Measurements from ENCODE around the gene TDRKH. TPM values are rescaled to one million over a fixed set of nuclear protein-coding genes. Genes with fewer than 3 reads are reported as not detected.

TDRKH gene
- total and polyA plus RNA-seq, 2 of the 13 experiments (the other 11 are each of a cell fraction or from before 2014, with no cell fraction given): 3.9 to 5.4 TPM

DNA sequence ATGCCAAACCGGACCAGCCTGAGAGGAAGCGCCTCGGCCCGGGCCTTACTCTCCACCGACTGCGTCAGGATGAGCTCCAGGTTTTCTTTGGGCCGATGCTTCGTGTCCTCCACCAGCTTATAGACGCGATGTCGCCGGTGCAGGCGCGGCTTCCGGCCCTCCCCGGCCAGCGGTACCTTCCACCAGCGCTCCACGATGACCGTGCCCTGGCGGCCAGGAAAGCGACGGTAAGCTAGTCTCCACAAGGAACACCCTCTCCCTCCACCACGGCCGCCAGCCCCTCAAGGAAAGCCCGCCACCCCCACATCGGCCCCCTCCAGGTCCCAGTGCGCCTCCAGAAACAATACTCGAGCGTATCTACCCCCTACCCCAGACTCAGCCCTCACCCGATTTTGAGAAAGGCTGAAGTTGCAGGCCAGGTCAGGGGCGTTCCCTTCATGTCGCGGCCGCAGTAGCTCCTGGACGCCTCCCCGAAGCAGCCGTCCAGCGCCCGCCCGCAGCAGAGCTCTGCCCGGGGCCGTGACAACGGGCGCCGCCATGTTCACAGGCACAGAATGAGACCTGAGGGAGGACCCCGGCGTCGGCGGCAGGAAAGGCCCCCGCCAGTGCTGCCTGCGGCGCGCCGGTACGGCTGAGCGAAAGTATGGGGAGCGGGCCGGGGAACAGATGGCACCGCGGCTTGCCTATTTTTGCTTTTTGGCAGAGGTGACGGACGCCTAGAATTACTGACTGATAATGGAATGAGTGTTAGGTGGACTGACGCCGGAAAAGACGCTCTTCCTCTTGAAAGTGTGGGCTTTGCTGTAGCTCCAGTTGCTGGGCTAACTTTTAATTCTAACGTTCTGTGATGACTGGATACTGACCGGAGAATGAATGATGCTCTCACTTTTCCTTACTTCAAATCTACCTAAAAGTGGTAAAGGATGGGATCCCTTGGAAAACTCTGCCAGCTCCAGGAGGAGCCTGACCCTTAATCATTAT is 27.1 kb downstream of the TDRKH start, which contains the start of gene MRPL9 (continued):
- TF ChIP-seq GLI4 (CRISPR knock-in tag; IDR thresholded peaks at IDR 0.05; ENCODE audit: borderline replicate concordance) (peak; percentile 70; the same call in 1 of the 2 replicates), KDM5A (IDR thresholded peaks at IDR 0.05; ENCODE audit: borderline replicate concordance, low read length) (peak; percentile 98), ZNF670 (CRISPR knock-in tag; IDR thresholded peaks at IDR 0.05; ENCODE audit: borderline replicate concordance) (0 out of 2 replicates have a peak, but pooled peaks have one; percentile 36), GATAD1 (CRISPR knock-in tag; IDR thresholded peaks at IDR 0.05) (peak; percentile 99), HNF1A (IDR thresholded peaks at IDR 0.05; ENCODE audit: low read depth) (no peak), HNF1A (CRISPR knock-in tag; IDR thresholded peaks at IDR 0.05; ENCODE audit: borderline replicate concordance) (no peak; the same call in 1 of the 2 replicates), ZNF737 (CRISPR knock-in tag; IDR thresholded peaks at IDR 0.05; ENCODE audit: borderline replicate concordance) (no peak), ZNF619 (CRISPR knock-in tag; IDR thresholded peaks at IDR 0.05) (no peak), KMT2A (CRISPR knock-in tag; IDR thresholded peaks at IDR 0.05) (peak; percentile 94), AGO2 (optimal IDR thresholded peaks at IDR 0.05; ENCODE audit: low read depth, low read length) (peak; percentile 30), PHF20 (CRISPR knock-in tag; IDR thresholded peaks at IDR 0.05) (peak; percentile 99), ZNF512 (CRISPR knock-in tag; IDR thresholded peaks at IDR 0.05) (no peak), RFX3 (CRISPR knock-in tag; IDR thresholded peaks at IDR 0.05) (no peak), ZNF773 (CRISPR knock-in tag; IDR thresholded peaks at IDR 0.05; ENCODE audit: borderline replicate concordance) (0 out of 2 replicates have a peak, but pooled peaks have one; percentile 39), POLR2A (IDR thresholded peaks at IDR 0.05; ENCODE audit: insufficient read depth in 1 of 2, low read depth in 2 of 2, low read length in 2 of 2) (peak; percentile 69 to 72)
- TF ChIP-seq, protein P1, sequence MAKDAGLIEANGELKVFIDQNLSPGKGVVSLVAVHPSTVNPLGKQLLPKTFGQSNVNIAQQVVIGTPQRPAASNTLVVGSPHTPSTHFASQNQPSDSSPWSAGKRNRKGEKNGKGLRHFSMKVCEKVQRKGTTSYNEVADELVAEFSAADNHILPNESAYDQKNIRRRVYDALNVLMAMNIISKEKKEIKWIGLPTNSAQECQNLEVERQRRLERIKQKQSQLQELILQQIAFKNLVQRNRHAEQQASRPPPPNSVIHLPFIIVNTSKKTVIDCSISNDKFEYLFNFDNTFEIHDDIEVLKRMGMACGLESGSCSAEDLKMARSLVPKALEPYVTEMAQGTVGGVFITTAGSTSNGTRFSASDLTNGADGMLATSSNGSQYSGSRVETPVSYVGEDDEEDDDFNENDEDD (CRISPR knock-in tag; IDR thresholded peaks at IDR 0.05; ENCODE audit: borderline replicate concordance): no peak
- TF ChIP-seq, protein P2, sequence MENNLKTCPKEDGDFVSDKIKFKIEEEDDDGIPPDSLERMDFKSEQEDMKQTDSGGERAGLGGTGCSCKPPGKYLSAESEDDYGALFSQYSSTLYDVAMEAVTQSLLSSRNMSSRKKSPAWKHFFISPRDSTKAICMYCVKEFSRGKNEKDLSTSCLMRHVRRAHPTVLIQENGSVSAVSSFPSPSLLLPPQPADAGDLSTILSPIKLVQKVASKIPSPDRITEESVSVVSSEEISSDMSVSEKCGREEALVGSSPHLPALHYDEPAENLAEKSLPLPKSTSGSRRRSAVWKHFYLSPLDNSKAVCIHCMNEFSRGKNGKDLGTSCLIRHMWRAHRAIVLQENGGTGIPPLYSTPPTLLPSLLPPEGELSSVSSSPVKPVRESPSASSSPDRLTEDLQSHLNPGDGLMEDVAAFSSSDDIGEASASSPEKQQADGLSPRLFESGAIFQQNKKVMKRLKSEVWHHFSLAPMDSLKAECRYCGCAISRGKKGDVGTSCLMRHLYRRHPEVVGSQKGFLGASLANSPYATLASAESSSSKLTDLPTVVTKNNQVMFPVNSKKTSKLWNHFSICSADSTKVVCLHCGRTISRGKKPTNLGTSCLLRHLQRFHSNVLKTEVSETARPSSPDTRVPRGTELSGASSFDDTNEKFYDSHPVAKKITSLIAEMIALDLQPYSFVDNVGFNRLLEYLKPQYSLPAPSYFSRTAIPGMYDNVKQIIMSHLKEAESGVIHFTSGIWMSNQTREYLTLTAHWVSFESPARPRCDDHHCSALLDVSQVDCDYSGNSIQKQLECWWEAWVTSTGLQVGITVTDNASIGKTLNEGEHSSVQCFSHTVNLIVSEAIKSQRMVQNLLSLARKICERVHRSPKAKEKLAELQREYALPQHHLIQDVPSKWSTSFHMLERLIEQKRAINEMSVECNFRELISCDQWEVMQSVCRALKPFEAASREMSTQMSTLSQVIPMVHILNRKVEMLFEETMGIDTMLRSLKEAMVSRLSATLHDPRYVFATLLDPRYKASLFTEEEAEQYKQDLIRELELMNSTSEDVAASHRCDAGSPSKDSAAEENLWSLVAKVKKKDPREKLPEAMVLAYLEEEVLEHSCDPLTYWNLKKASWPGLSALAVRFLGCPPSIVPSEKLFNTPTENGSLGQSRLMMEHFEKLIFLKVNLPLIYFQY (CRISPR knock-in tag; IDR thresholded peaks at IDR 0.05; ENCODE audit: borderline replicate concordance): peak; percentile 49; the same call in 1 of the 2 replicates
